Neuronal stem cell (in vitro differentiated cells): ENCODE measurements around the gene MICAL2.
"Not testable (repeated sequence)": the region's sequence is repeated elsewhere in the genome, so short reads cannot be mapped to it uniquely, and the experiment has no call there.

Experiments
- DNase-seq: peaks from one replicate; pipeline ENCODE4 v3.0.0-alpha.2; 2013; ENCODE audit warnings: low spot score
- H2AFZ ChIP-seq: one replicate; pipeline ENCODE4 v1.6.1; 2013; ENCODE audit warnings: mild to moderate bottlenecking, low read length, inconsistent platforms
- H2AK5ac ChIP-seq: 2 replicates; pipeline ENCODE4 v1.6.1; 2013; ENCODE audit warnings: low read depth, mild to moderate bottlenecking, inconsistent platforms, low read length, moderate library complexity, mixed read lengths
- H2BK120ac ChIP-seq: 2 replicates; pipeline ENCODE4 v1.6.1; 2013; ENCODE audit warnings: low read depth, mild to moderate bottlenecking, inconsistent platforms, low read length, moderate library complexity, mixed read lengths
- H2BK12ac ChIP-seq: one replicate; pipeline ENCODE4 v1.6.1; 2013; ENCODE audit warnings: low read length, inconsistent platforms
- H2BK15ac ChIP-seq: 2 replicates; pipeline ENCODE4 v1.6.1; 2013; ENCODE audit warnings: mild to moderate bottlenecking, low read length, inconsistent platforms, mixed read lengths
- H2BK5ac ChIP-seq: one replicate; pipeline ENCODE4 v1.6.1; 2013; ENCODE audit warnings: inconsistent platforms, mild to moderate bottlenecking, low read length, moderate library complexity
- H3K14ac ChIP-seq: one replicate; pipeline ENCODE4 v1.6.1; 2013; ENCODE audit warnings: low read length, inconsistent platforms
- H3K18ac ChIP-seq: 2 replicates; pipeline ENCODE4 v1.6.1; 2013; ENCODE audit warnings: low read length, inconsistent platforms
- H3K23ac ChIP-seq: 2 replicates; pipeline ENCODE4 v1.6.1; 2013; ENCODE audit warnings: low read depth, mild to moderate bottlenecking, mixed read lengths, low read length, inconsistent platforms; ENCODE audit not compliant: poor library complexity
- H3K27ac ChIP-seq: replicated peaks from 3 replicates; pipeline ENCODE4 v1.5.1; 2013; ENCODE audit warnings: low read length, inconsistent platforms
- H3K27me3 ChIP-seq, 3 experiments: 2 replicates each; pipeline ENCODE4 v1.6.1; 2013; ENCODE audit warnings: low read length in 3 of 3, mild to moderate bottlenecking in 2 of 3, inconsistent platforms in 1 of 3, low read depth in 1 of 3, mixed read lengths in 1 of 3, moderate library complexity in 1 of 3; ENCODE audit not compliant: control insufficient read depth in 3 of 3, insufficient read depth in 3 of 3
- H3K36me3 ChIP-seq, 2 donors: replicated peaks in 1 of 2; 2 replicates each; pipeline ENCODE4 v1.6.1; 2013; ENCODE audit warnings: low read length in 2 of 2; ENCODE audit not compliant: control insufficient read depth in 2 of 2, insufficient read depth in 2 of 2
- H3K4ac ChIP-seq: 2 replicates; pipeline ENCODE4 v1.6.1; 2013; ENCODE audit warnings: inconsistent platforms, mild to moderate bottlenecking, low read length, moderate library complexity
- H3K4me1 ChIP-seq, 2 donors: 1 replicate in 1 of 2; 2 replicates in 1 of 2; pipeline ENCODE4 v1.6.1; 2013; ENCODE audit warnings: low read length in 2 of 2, low read depth in 1 of 2; ENCODE audit not compliant: control insufficient read depth in 2 of 2, insufficient read depth in 1 of 2
- H3K4me2 ChIP-seq: one replicate; pipeline ENCODE4 v1.6.1; 2013; ENCODE audit warnings: mild to moderate bottlenecking, low read length, inconsistent platforms; ENCODE audit not compliant: insufficient read depth, poor library complexity, severe bottlenecking
- H3K4me3 ChIP-seq, 2 donors: 2 replicates each; pipeline ENCODE4 v1.5.1; 2013; ENCODE audit warnings: low read length in 2 of 2, mild to moderate bottlenecking in 2 of 2, inconsistent platforms in 1 of 2, moderate library complexity in 1 of 2
- H3K79me1 ChIP-seq: one replicate; pipeline ENCODE4 v1.6.1; 2013; ENCODE audit warnings: low read depth, mild to moderate bottlenecking, inconsistent platforms, low read length, moderate library complexity
- H3K9ac ChIP-seq: one replicate; pipeline ENCODE4 v1.6.1; 2013; ENCODE audit warnings: mild to moderate bottlenecking, low read depth, low read length, inconsistent platforms; ENCODE audit not compliant: poor library complexity
- H3K9me3 ChIP-seq, 2 donors: replicated peaks in 1 of 2; 2 replicates each; pipeline versions ENCODE3 to v1.6.1; 2013; ENCODE audit warnings: low read length in 2 of 2, mild to moderate bottlenecking in 2 of 2, inconsistent platforms in 1 of 2, low read depth in 1 of 2, mixed read lengths in 1 of 2, moderate library complexity in 1 of 2; ENCODE audit not compliant: control insufficient read depth in 2 of 2, insufficient read depth in 1 of 2
- H4K8ac ChIP-seq: one replicate; pipeline ENCODE4 v1.6.1; 2013; ENCODE audit warnings: low read depth, mild to moderate bottlenecking, inconsistent platforms, low read length, moderate library complexity
- H4K91ac ChIP-seq: one replicate; pipeline ENCODE4 v1.6.1; 2013; ENCODE audit warnings: low read length, low read depth, mild to moderate bottlenecking, inconsistent platforms; ENCODE audit not compliant: poor library complexity
- WGBS, 2 donors: extraction: QIAGEN DNeasy Blood & Tissue Kit; methylation state at CpG; one replicate each; pipeline ENCODE4 v1.1.7; 2013; ENCODE audit warnings: missing lambda C conversion rate in 2 of 2, mixed read lengths in 1 of 2; ENCODE audit not compliant: insufficient read length in 2 of 2, insufficient replicate concordance in 1 of 2; ENCODE audit errors: extremely low coverage in 2 of 2; 5-methylcytosine and 5-hydroxymethylcytosine counted together

Gene MICAL2

DNA sequence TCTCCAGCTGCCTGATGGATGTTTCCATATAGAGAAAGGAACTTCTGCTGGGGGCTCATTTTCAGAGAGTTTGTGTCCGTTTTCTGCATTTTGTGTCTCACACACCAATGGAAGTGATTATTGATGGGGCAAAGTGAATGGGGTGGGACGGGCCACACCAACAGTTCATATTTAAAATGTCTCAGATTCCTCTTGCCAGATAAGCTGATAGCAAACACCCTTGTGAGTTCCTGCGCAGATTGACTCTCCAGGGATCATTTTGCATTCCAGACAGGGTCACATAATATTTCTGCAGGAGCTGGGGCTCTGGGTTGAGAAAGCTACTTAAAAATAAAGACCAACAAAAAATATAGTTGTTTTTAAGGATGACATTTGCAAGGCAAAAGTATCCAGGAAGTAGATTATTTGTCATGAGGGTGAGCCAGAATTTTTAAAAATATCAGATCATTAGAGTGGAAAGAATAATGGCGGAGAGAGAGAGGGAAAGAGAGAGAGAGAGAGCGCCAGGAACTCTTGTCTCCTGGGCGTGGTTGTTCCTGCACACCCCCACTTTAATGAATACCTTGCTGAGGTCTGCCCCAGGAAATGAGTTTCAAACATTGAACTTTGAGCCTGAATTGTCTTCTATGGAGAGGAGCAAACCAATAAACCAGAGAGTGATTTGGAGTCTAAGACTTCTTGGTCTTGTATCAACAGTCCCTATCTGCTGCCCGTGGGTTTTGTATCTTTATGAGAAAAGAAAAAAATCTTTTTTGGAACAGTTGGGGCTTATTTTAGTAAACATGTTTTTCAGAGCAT is 33.3 kb downstream of the MICAL2 start:
- H2BK5ac ChIP-seq = no peak overlapping the region
- WGBS, 2 donors = no CpG with 5 or more reads among the region's 7 CpGs
- H3K4me1 ChIP-seq = peaks cover 0 to 1% of the 10 kb centered on the region in 2 donors
- no peaks in the 10 kb centered on the region for H3K27me3 ChIP-seq
- DNase-seq = no peak
- H2BK15ac ChIP-seq = no peak overlapping the region
- H3K18ac ChIP-seq = no peak overlapping the region
- H3K36me3 ChIP-seq = no peaks in the 10 kb centered on the region
- H4K8ac ChIP-seq = no peak overlapping the region
- H3K23ac ChIP-seq = no peak overlapping the region
- no peak overlapping the region for H3K4me3 ChIP-seq
- no peak overlapping the region for H3K4ac ChIP-seq
- H3K79me1 ChIP-seq = no peaks in the 10 kb centered on the region
- no peak overlapping the region for H3K27ac ChIP-seq
- H2AFZ ChIP-seq = no peak overlapping the region
- H2AK5ac ChIP-seq = no peak overlapping the region
- no peak overlapping the region for H3K4me2 ChIP-seq
- no peak overlapping the region for H2BK120ac ChIP-seq
- no peak overlapping the region for H2BK12ac ChIP-seq
- no peak overlapping the region for H3K9ac ChIP-seq
- H4K91ac ChIP-seq = no peak overlapping the region
- H3K9me3 ChIP-seq = no peaks in the 10 kb centered on the region
- H3K14ac ChIP-seq = no peak overlapping the region

DNA sequence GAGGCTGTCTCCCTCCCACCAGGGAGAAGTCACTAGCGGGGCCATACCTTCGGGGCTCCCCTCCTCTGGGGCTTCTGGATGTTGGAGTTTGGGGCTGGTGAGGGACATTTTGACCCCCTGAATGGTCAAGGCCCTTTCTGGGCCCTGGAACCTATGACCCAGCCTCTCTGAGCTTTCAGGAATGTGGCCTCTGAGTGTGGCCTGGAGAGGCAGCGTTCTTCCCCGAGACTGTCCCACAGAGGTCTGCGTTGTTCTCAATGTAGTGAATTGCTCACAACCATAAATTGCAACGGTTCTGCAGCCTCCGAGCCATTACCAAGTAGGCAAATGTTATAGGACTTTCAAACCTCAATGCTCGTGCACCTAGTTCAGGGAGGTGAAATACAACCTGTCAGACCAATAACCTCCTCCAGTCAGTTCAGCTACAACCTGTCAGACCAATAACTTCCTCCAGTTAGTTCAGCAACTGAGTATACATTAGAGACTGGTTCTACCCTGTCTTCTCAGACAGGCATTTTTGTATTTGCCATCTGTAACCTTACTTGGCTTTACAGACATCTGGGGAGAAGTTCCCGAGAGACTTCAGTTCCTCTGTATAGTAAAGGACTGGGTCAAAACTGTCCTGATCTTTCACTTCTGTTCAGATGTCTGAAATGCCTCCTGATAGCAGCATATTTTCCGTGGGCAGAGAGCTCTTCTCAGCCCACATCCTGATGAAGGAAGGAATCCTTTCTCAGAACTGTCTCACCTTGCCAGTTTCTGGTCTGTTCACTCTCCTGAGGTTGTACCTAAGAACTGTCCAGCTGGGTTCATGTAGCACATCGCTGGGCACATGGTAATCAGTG is 34.2 kb downstream of the MICAL2 start:
- Histone ChIP-seq H2AK5ac (no peak overlapping the region), H3K4me3 (no peak overlapping the region), H3K23ac (no peak overlapping the region), H3K79me1 (no peaks in the 10 kb centered on the region), H2BK15ac (no peak overlapping the region), H2BK120ac (no peak overlapping the region), H4K8ac (no peak overlapping the region), H3K36me3 (no peaks in the 10 kb centered on the region), H3K14ac (no peak overlapping the region), H3K27ac (no peak overlapping the region), H3K18ac (no peak overlapping the region), H2BK5ac (no peak overlapping the region), H3K9ac (no peak overlapping the region), H2AFZ (no peak overlapping the region), H3K4me2 (no peak overlapping the region), H3K4me1 (peaks cover 0 to 1% of the 10 kb centered on the region in 2 donors), H3K4ac (no peak overlapping the region), H3K27me3 (no peaks in the 10 kb centered on the region), H4K91ac (no peak overlapping the region), H2BK12ac (no peak overlapping the region), H3K9me3 (no peaks in the 10 kb centered on the region)
- WGBS, 2 donors = no CpG with 5 or more reads among the region's 11 CpGs
- DNase-seq = no peak

DNA sequence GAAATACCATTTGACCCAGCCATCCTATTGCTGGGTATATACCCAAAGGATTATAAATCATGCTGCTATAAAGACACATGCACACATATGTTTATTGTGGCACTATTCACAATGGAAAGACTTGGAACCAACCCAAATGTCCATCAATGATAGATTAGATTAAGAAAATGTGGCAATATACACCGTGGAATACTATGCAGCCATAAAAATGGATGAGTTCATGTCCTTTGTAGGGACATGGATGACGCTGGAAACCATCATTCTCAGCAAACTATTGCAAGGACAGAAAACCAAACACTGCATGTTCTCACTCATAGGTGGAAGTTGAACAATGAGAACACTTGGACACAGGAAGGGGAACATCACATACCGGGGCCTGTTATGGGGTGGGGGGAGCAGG is 36.3 kb downstream of the MICAL2 start:
- H2AFZ ChIP-seq, H3K79me1 ChIP-seq, H4K91ac ChIP-seq, H3K14ac ChIP-seq, H3K9me3 ChIP-seq, H2AK5ac ChIP-seq, H3K18ac ChIP-seq, H3K36me3 ChIP-seq, H3K4me1 ChIP-seq, H3K4me3 ChIP-seq, H3K9ac ChIP-seq, H4K8ac ChIP-seq, H3K27me3 ChIP-seq, H2BK15ac ChIP-seq, H2BK12ac ChIP-seq, H3K4me2 ChIP-seq, H2BK5ac ChIP-seq, DNase-seq, H2BK120ac ChIP-seq, H3K23ac ChIP-seq, H3K4ac ChIP-seq, H3K27ac ChIP-seq: not testable (repeated sequence)
- WGBS, 2 donors = no CpG with 5 or more reads among the region's 3 CpGs

DNA sequence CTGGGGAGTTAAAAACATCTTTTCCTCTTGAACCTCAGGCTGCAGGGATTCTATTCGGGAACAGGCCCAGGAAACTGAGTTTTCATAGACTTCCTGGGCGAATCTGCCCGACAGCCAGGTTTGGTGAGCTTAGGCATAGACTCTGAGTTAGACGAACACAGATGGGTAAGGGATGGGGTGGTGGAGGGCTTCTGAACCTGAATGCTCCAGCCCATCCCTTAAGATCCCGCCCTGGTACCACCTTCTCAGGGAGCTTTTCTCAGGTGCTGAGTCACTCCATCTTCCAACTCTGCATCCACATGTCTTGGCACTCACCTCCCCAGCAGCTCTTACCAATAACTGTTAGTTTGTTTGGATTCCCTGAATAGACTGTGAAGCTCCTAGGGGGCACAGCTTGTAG is 37.4 kb downstream of the MICAL2 start:
- H3K23ac ChIP-seq = no peak overlapping the region
- H3K4ac ChIP-seq = no peak overlapping the region
- no peak overlapping the region for H2BK15ac ChIP-seq
- H2BK120ac ChIP-seq = no peak overlapping the region
- no peak overlapping the region for H2BK5ac ChIP-seq
- H2BK12ac ChIP-seq = no peak overlapping the region
- no peak overlapping the region for H3K4me2 ChIP-seq
- H3K9me3 ChIP-seq = no peaks in the 10 kb centered on the region
- no peak overlapping the region for H3K4me3 ChIP-seq
- H3K79me1 ChIP-seq = no peaks in the 10 kb centered on the region
- no peak overlapping the region for H3K9ac ChIP-seq
- H3K18ac ChIP-seq = no peak overlapping the region
- no peak overlapping the region for H2AK5ac ChIP-seq
- no peak overlapping the region for H3K14ac ChIP-seq
- H3K27ac ChIP-seq = no peak overlapping the region
- H3K36me3 ChIP-seq = no peaks in the 10 kb centered on the region
- no CpG with 5 or more reads among the region's 5 CpGs for WGBS, 2 donors
- no peak overlapping the region for H2AFZ ChIP-seq
- H4K8ac ChIP-seq = no peak overlapping the region
- DNase-seq = no peak
- no peaks in the 10 kb centered on the region for H3K4me1 ChIP-seq
- no peak overlapping the region for H4K91ac ChIP-seq
- H3K27me3 ChIP-seq = no peaks in the 10 kb centered on the region
